DMS79 (cell line): ENCODE measurements around the gene SWT1.

ENCODE experiments used
- DNase-seq: peaks from one replicate; lab custom pipeline; 2025; lab: John Stamatoyannopoulos, UW

Gene SWT1

GRCh38 chr1:185289880-185290279, 132.9 kb downstream of the SWT1 start:
- DNase-seq, result no peak

DNA sequence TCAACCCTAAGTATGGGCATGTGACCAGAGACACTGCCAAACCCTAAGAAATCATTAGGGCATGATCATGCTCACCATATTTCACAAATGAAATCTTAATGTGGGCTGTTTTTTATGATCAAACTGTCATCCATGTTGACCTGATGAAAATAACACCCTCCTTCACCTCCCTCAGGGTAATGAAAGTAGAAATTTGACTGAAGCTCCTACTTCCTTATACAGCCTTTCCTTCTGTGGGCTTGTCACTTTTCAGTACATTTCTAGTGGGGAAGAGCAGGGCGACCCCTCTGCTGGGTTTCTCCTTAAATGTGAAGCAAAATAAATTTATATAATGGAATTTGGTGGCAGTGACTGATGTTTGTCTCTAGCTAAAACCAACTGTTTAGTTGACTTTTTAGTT, 134.2 kb downstream of the SWT1 start:
- DNase-seq, result no peak

DNA sequence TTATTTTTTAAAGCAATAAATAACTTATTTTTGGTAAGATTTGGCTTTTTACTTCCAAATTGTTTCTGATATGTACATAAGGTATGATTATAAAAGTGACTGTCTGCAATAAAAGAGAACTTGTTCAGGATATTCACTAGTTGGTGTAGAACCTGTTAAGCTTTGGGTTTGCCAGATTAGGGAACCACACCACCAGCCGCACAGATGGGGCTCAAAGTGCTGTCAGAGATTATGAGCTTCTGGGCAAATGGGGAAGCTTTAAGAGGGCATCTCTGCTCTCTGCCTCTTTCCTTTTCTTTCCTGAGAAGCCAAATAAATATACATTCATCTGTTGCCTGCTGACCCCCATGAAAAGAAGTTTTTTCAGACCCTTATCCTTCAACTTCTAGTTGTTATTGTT, 134.7 kb downstream of the SWT1 start:
- no peak for DNase-seq

GRCh38 chr1:185292237-185292636, 135.3 kb downstream of the SWT1 start:
- no peak for DNase-seq

GRCh38 chr1:185293967-185294542, 137.1 kb downstream of the SWT1 start:
- no peak for DNase-seq

DNA sequence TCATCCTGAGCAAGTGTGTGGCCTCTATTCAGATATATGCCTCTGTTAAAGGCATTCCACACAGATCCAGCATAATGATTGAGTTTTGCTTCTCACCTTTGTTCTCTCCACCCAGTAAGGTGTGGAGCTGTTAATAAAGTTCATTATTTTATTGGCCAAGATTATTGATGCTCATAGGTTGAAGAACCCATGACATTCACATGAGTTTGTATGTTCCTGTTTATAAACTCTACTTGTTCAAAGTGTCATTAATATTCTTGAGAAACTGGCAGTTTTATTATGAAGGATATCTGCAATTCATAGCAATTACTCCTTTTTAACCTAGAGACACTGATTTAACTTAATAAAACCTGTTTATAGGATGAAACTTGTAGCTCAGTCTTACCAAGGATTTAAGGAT, 138.1 kb downstream of the SWT1 start:
- no peak for DNase-seq

- no peak for DNase-seq
Observed at GRCh38 chr1:185297982-185298381, 141.0 kb downstream of the SWT1 start.

- DNase-seq, result no peak
Observed at GRCh38 chr1:185300152-185300551, 143.2 kb downstream of the SWT1 start.

- DNase-seq, result no peak
Observed at GRCh38 chr1:185305419-185305818, 148.5 kb downstream of the SWT1 start.

DNA sequence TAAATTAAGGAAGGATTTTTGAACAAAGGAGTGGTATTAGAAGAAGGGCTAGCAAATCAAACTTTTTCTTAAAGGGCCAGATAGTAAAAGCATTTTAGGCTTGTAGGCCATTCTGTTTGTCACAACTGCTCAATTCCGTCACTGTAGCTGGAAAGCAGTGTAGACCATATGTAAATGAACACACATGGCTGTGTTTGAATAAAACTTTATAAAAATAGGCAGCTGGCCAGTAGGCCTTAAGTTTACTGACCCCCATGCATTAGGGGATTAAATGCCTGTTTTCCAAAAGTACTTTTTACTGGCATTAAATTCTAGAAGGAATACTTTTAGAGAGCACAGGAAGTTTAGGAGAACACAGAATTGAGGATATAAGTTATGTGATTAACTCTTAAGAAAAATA, 151.2 kb downstream of the SWT1 start:
- no peak for DNase-seq

GRCh38 chr1:185309566-185309965, 152.6 kb downstream of the SWT1 start:
- DNase-seq, result no peak

- DNase-seq, result no peak
Observed at GRCh38 chr1:185311589-185312225, 154.7 kb downstream of the SWT1 start.

DNA sequence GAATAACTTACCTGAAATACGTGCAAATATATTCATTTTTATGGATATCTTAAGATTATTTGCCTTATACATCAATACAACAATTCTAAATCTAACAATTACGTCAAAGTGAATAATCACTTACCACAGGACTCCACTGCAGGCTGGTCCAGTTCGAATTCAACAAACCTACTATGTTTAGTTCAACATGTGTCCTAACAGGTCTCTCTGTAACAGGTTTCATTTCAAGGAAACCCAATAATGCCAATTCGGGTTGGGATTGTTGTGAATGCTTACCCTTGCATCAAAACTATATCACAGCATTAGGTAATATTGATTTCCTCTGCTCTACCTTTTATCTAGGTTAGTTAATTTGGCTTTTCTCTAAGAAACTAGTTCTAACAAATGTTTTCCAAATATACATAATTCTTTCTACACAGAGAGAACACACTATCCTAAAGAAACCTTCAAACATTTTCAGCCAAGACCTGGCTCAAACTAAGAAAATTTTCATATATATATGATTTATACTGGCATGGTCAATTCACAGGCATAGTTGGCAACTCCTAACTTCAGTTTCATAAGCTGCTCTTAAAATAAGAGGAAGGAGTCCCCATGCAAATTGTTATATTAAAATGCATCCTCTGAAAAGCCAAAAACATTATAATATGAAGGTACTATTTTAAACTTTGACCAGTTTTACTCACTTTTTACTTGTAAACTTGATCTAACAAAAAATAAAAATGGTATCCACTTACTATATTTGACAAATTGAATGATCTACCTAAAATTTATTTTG, 155.6 kb downstream of the SWT1 start:
- DNase-seq, result no peak

DNA sequence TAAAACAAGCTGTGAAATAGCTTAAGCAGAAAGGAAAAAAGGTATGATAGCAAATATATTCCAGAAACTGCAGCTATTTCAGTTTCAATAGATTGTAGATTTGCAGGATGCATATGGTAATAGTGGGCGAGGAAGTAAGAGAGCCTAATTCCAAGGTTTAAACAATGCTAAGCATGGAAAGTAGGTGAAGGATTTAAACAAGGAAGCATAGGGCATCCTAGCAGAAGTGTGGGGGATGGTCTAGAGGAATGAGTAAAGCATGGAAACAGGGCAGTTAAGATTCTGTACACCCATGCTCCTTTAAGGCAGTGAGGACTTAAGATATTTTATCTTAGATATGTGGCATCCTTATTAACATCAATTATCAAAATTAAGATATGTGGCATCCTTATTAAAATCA, 157.4 kb downstream of the SWT1 start:
- DNase-seq, result no peak

DNA sequence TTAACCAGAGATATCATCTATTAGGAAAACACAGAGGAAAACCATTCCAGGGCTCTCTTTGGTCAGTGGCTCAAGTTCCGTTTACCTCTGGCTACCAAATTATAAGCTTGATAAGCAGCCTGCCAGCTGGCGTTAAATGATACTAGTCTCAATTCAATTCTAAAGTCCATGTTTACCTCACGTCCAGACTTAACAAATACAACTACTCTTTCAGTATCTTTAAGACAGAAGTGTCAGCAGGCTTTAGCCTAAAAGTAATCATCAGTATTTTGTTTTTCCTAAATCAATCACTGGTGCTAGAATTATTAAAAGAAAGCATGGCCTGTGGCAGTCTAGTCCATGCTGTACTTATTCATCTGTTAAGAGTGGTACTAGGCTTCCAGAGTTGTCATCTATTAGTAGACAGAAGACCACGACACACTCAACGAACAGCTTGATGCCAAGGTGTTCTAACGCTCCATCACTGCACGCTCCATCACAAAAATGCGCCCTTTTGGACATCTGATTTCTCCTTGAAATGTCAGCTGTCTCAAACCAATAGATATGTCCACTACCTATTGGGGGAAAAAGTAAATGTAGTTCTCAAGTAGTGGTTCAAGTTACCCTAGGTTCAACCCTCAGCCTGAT, 158.6 kb downstream of the SWT1 start:
- no peak for DNase-seq

DNA sequence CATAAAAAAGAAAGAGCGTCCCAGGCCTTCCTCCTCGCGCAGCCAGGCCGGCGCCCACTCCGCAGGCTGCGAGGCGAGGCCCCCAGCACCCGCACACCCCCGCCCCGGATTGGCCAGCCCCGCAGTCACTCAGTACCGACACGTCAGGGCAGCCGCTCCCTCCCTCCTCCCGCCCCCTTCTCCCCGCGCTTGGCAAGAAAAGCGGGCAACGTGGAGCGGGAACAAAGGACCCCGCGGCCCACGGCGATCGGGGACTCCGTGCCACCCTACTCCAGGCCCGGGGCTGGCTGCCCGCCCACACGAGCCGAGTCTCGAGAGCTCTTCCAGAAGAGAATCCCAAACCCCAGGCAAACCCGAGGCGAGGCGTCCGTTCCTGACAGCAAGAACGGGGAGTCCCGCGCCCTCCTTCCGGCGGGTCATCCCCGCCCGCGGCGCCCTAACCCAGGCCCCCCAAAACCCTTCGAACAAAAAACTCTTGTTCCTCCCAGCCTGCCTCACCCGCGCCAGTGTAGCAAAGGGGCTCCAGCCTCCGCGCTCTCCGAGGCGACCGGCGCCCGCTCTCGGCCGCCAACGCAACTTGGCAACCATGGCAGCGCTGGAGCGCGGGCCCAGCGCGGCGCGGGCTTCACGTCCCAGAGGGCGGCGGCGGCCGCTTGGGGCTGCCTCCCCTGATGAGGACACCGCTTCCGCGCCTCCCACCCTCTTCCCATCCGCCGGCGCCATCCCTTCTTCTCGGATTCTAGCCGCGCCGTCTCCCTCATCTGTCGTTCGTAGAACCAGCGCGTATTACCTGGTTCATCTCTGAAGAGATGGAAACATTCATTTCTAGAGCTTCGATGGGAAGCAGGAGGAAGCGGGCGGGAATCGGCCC, 159.4 kb downstream of the SWT1 start:
- peak; percentile 45 for DNase-seq

GRCh38 chr1:185317034-185317885, 160.3 kb downstream of the SWT1 start, which contains the start of gene IVNS1ABP:
IVNS1ABP (minus strand) TSS chr1:185317243; CDS start chr1:185309493, 7,750 bp downstream.
- DNase-seq, result peak; percentile 93

- peak; percentile 44 for DNase-seq
Observed at GRCh38 chr1:185317886-185318310, 160.9 kb downstream of the SWT1 start.

DNA sequence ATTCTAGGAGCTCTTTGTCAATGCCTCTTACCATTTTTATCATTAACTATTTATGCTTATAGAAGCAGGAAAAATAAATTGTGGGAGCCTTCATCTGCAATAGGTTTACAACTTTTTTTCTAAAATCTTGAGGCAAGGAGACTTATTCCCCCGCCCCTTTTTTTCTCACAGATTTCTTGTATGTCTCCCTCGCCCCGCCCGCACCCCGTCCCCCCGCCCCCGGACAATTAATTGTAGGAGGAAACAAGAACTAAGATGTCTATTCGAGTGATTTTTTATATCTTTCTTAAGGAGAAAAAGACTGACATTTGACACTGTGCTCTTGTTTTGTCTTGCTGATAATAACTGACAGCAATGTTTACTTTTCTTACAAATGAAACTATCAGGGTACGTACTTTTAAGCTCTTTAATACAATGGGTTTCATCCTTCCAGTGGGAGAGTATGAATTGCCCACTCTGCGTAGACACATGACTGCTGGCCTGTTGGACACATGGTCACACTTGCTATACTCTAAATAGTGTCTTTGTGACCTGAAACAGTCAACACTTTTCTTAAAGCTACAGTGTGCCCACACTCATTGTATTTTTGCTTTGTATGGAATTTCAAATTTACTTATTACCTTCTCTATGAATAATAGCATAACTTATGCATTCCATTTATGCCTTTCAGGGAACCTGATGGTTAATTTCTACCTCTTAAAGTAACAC, 161.6 kb downstream of the SWT1 start:
- no peak for DNase-seq

DNA sequence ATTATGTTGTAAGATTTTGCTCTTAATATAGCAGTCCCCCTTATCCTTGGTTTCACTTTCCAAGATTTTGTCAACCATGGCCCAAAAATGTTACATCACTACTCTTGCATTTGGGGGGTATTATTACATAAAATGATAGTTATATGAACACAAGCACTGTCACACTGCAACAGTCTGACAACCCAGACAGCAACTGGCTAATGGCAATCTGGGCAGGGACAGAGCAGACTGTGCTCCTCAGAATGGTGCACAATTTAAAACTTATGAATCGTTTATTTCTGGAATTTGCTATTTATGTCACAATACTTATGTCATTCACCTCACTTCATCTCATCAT, 162.1 kb downstream of the SWT1 start:
- no peak for DNase-seq
